NCI-H1105 treated with DMSO at 0.1 percent for 48 hours (cell line): ENCODE data around the gene LY6G5B.
A peak's percentile ranks its signal among the peaks of the same experiment; 100 is the strongest.

Experiments
- DNase-seq: peaks from one replicate; lab custom pipeline; 2025; lab: John Stamatoyannopoulos, UW

LY6G5B gene

GRCh38 chr6:31715022-31715958 lies 45.5 kb downstream of the LY6G5B start, which contains the start of gene LY6G6D:
Gene LY6G6D, plus strand, starts transcription at chr6:31715348. Its CDS starts 8 bp downstream, at chr6:31715356.
- DNase-seq: no peak

GRCh38 chr6:31717499-31718222 lies 47.9 kb downstream of the LY6G5B start:
- DNase-seq: no peak

- DNase-seq: peak; percentile 23
These were observed 48.5 kb downstream of the LY6G5B start for GRCh38 chr6:31718265-31718664.

GRCh38 chr6:31719001-31719400 lies 49.2 kb downstream of the LY6G5B start:
- DNase-seq: no peak

GRCh38 chr6:31720196-31720770 lies 50.5 kb downstream of the LY6G5B start:
- DNase-seq: no peak

GRCh38 chr6:31721351-31722020 lies 51.7 kb downstream of the LY6G5B start, which contains the start of gene LY6G6C:
Gene LY6G6C, minus strand, starts transcription at chr6:31721746. Its CDS starts 67 bp downstream, at chr6:31721679.
- DNase-seq: no peak

GRCh38 chr6:31722173-31722572 lies 52.4 kb downstream of the LY6G5B start:
- no peak for DNase-seq
